ENCODE data around the gene RANBP1.

GRCh38 chr22:20069331-20070042 lies 46.4 kb upstream of the RANBP1 start:
- no peak for TF ChIP-seq CTCF (IDR thresholded peaks at IDR 0.05)
- no peak for TF ChIP-seq POLR2A (IDR thresholded peaks at IDR 0.05)

All from adrenal gland (tissue), 5 donors.